GM19438 (cell line): ENCODE measurements around the gene RIMS3.
"Not testable (repeated sequence)": the region's sequence is repeated elsewhere in the genome, so short reads cannot be mapped to it uniquely, and the experiment has no call there.

ENCODE experiments used
- ATAC-seq: cut with Tn5 transposase; IDR thresholded peaks from one replicate; pipeline ENCODE4 v1.9.1; 2021; ENCODE audit warnings: low read depth; ENCODE audit not compliant: unreplicated experiment

Gene RIMS3

GRCh38 chr1:40635763-40636500 is 29.6 kb downstream of the RIMS3 start:
- no peak for ATAC-seq

- no peak for ATAC-seq
Measured at GRCh38 chr1:40634901-40635655, 30.4 kb downstream of the RIMS3 start.

GRCh38 chr1:40633931-40634376 is 31.5 kb downstream of the RIMS3 start:
- no peak for ATAC-seq

- no peak for ATAC-seq
Measured at GRCh38 chr1:40633523-40633922, 32.0 kb downstream of the RIMS3 start.

GRCh38 chr1:40630488-40631223 is 34.8 kb downstream of the RIMS3 start:
- no peak for ATAC-seq

- not testable (repeated sequence) for ATAC-seq
Measured at GRCh38 chr1:40629546-40629945, 35.9 kb downstream of the RIMS3 start.

- ATAC-seq = no peak
Measured at GRCh38 chr1:40628903-40629292, 36.6 kb downstream of the RIMS3 start.

GRCh38 chr1:40627987-40628902 is 37.2 kb downstream of the RIMS3 start:
- no peak for ATAC-seq

- no peak for ATAC-seq
Measured at GRCh38 chr1:40626383-40626770, 39.1 kb downstream of the RIMS3 start.

GRCh38 chr1:40625476-40626382 is 39.8 kb downstream of the RIMS3 start:
- ATAC-seq = no peak

- no peak for ATAC-seq
Measured at GRCh38 chr1:40625076-40625475, 40.4 kb downstream of the RIMS3 start.

GRCh38 chr1:40622936-40623629 is 42.4 kb downstream of the RIMS3 start:
- no peak for ATAC-seq

- no peak for ATAC-seq
Measured at GRCh38 chr1:40621821-40622450, 43.5 kb downstream of the RIMS3 start.

- ATAC-seq = no peak
Measured at GRCh38 chr1:40620586-40621210, 44.8 kb downstream of the RIMS3 start.

GRCh38 chr1:40620150-40620549 is 45.3 kb downstream of the RIMS3 start:
- ATAC-seq = no peak

GRCh38 chr1:40618108-40618507 is 47.4 kb downstream of the RIMS3 start:
- ATAC-seq = no peak

- ATAC-seq = no peak
Measured at GRCh38 chr1:40612345-40612831, 53.1 kb downstream of the RIMS3 start.

- no peak for ATAC-seq
Measured at GRCh38 chr1:40610156-40610555, 55.3 kb downstream of the RIMS3 start.
